HG02885 (cell line): ENCODE measurements around the gene PRDM16.

Source experiments
- ATAC-seq: cut with Tn5 transposase; IDR thresholded peaks from one replicate; pipeline ENCODE4 v1.9.1; 2021; ENCODE audit warnings: mild to moderate bottlenecking; ENCODE audit not compliant: unreplicated experiment, poor library complexity

Gene PRDM16

DNA sequence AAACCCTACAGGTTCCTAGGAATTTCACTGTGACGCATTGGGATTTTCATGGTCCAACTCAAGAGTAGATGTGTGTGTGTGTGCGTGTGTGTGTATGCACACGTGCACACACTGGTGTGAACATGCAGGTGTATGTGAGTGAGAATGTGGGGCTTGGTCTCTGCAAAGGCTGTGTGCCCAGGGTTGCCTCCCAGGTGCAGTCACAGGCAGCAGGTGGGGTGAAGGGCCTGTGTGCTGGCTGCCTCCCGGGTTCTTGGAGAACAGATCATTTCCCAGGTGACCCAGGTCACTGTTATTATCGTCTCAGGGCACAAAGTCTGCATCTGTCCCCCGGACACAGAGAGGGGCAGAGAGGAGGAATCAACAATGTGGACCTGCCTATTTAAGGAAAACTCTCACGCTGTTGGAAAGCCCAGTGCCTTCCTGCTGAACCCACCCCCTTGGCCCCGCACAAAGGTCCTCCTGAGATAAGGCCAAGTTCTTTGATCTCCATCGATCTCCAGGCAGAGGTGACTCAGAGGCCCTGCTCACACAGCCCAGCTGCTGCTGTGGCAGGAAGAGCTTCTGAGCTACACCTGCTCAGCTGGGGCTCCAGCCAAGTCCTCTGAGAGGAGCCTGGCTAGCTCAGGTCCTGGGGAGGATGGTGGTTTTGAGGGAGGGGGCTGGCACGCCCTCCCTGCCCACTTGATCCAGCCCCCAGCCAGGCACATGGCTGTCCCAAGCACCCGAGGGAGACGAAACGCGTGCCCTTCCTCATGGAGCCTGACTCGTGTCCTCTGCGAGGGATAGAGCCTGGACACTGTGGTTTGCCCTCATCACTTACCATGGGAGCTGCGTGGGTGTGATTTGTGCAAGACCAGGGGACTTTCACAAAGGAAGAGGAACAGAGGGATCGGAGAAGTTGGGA is 251.5 kb downstream of the PRDM16 start:
- ATAC-seq, result no peak

GRCh38 chr1:3321559-3322449 is 252.8 kb downstream of the PRDM16 start:
- ATAC-seq, result no peak

- ATAC-seq, result no peak
Measured at GRCh38 chr1:3322450-3323020, 253.5 kb downstream of the PRDM16 start.

GRCh38 chr1:3323021-3323795 is 254.2 kb downstream of the PRDM16 start:
- ATAC-seq, result no peak

- no peak for ATAC-seq
Measured at GRCh38 chr1:3323796-3324703, 255.0 kb downstream of the PRDM16 start.

DNA sequence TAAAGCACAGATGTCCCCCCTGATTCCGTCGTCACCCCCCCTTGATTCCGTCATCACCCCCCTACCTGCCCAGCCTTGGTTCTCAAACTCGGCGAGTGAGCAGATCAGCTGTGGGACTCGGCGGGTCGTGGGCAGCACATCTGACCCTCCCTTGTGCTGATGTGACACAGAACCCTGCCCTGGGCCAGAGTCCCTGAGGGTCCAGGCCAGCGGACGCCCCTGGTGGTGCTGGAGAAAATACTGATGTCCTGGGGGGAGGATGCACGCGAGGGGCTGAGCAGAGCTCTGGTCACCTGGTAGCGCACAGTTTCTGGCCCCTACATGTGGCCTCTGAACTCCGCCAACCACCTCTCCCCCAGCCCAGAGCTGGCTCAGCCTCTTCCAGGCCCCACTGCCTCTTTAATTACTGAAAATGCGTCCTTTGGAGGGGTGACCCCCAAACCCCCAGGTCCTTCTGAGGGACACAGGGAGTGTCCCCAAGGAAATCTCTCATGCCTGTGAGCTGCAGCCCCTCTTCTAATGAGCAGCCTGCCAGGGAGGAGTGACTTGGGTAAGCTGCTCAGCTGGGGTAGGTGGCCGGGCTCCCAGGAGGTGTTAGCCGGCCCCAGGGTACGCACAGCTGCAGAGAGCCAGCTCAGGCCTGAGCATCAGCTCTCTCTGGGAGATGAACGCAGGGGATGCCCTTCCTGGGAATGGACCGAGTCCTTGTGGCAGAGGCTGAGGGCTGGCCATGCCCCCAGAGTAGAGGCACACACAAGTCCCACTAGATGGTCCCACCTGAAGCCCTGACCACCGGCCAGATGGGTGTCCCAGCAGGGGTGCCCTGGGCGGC is 255.9 kb downstream of the PRDM16 start:
- no peak for ATAC-seq

DNA sequence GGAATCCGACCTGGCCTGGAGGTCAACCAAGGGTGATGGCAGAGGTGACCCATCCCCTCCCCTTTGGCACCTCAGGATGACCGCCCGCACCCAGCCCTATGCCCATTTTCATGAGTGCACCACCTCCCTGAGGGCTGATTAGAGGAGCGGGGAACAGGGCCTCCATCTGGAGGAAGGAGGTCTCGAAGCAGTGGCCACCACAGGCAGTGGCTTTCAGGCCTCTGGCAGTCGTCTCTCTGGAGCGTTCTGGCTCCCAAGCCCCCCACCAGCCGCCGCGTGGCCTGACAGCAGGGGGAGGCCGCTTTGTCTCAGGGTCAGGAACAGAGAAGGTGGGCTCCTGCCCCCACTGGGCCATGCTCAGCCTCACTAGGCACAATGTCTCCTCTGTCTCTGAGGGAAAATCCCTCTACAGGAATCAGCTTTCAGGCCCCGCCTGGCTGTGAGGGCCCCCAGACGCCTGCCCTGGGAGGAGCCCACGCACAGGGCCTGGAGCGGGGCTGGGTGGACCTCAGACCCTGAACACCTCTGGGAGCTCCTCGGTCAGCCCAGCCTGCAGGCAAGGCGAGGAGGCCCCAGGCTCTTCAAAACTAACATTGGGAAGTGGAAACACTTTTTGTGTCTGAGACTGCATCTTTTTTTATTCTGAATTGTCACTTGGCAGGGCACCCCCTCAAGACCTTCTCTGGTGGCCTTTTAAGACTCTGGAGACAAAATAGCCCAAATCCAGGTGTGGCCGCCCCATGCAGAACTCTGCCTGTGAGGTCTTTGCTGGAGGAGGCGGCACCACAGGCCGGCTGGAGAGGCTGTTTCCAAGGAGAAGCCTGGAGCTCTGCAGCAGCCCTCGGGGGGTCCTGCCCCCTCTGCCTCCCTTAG is 257.7 kb downstream of the PRDM16 start:
- ATAC-seq, result no peak

GRCh38 chr1:3327389-3327702 is 258.3 kb downstream of the PRDM16 start:
- ATAC-seq, result no peak

- ATAC-seq, result no peak
Measured at GRCh38 chr1:3327936-3328590, 259.1 kb downstream of the PRDM16 start.

DNA sequence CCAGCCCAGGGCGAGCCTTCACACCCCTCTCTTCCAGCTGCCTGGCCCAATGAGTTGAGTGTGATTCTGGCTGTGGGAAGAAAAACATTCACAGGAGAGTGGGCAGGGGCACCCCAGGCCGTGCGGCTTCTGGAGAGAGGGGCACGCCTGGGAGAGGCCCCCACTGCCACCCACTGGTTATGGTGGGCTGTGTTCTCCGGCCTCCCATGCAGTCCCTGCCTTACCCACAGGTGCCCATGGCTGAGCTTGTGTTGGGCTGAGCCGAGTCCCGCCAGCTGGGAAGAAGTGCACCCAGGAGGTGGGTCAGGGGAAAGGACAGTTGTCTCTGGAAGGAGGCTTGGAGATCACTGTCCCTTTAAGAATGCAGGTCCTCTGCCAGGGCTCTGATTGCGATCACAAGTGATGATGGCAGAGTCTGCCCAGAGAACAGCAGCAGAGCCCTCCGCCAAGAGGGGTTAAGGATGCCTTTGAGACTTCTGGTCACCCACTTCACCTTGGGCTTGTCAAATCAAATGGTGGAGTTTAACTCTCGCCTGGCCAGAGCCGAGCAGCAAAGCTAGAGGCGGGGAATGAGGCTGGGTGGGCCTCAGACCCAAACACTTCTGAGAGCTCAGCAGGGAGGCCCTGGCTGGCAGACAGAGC is 260.8 kb downstream of the PRDM16 start:
- no peak for ATAC-seq

GRCh38 chr1:3330771-3331245 is 261.8 kb downstream of the PRDM16 start:
- ATAC-seq, result no peak

- no peak for ATAC-seq
Measured at GRCh38 chr1:3331564-3331963, 262.6 kb downstream of the PRDM16 start.

DNA sequence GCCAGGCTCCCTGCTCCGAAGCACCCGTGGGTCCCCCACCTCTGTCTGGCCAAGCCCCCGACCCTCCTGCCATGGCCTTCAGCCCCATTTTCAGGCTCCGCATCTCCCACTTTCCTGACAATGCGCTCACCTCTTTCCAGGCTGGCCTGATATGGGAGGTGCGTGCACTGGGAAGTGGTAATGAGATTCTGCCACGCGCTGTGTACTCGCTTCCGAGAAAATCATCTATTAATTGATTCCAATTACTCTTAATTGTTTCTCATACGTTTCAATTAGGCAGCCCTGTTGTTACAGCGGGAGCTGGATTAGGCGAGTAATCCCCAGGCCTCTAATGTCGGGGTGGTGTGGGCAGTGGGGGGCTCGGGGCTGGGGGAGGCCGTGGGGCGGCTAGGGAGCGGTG is 263.0 kb downstream of the PRDM16 start:
- no peak for ATAC-seq

GRCh38 chr1:3332662-3333061 is 263.7 kb downstream of the PRDM16 start:
- ATAC-seq, result no peak

DNA sequence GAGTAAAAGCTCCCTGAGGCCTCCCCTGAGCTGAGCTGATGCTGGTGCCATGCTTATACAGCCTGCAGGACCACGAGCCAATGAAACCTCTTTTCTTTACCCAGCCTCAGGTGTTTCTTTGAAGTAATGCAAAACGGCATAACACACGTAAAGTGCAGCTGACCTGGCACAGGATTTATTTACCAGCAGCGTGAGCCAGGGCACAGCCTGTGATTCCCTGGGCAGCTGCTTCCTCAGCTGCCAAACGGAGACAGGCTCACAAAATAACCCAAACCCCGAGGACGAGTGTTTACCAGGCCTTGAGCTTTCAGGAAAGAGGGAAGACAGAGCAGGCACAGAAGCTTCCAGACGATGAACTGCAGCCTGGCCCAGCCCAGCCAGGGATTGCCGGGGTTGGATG is 264.9 kb downstream of the PRDM16 start:
- no peak for ATAC-seq

- no peak for ATAC-seq
Measured at GRCh38 chr1:3334366-3334765, 265.4 kb downstream of the PRDM16 start.
